Measurements from ENCODE around the gene ZKSCAN2. TPM values are rescaled to one million over a fixed set of nuclear protein-coding genes. Genes with fewer than 3 reads are reported as not detected.

ZKSCAN2 gene
- polyA plus RNA-seq, 3 donors, result 0.44 to 0.79 (median 0.56) TPM

DNA sequence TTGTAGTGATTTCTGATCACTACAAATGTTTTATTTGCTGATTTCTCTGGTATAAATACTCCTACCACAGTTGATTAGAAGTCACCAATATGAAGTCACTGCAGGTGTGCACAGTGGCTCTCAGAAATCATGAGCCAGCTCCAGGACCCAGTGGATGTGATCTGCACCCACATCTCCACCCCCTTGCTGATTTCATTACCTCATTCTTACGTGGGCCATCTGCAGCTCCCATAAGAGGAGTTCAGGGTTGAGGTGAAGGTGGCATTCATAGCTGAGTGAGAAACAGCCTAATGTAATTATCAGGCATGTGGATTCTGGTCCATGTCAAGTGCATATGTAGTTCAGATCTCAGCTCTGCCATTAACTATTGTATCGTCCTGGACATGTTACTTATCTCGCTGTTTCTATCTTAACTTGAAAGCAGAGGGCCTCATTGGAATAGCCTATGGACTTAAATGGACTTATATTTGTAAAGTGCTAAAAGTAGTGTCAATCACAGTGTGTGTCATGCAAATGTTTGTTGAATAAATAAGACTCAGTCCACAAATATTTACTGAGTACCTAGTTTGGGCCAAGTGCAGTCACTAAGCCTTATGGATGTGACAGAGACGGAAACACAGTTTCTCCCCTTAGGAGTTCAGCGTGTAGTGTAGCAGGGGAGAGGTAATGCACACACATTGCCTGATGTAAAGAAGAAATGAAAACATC, 40.7 kb upstream of the ZKSCAN2 start:
- Mint-ChIP-seq H3K4me3 (no peak overlapping the region), H3K27me3 (ENCODE audit: low read depth in 3 of 3) (peaks cover 1 to 8% (median 3%) of the 10 kb centered on the region in 3 donors), H3K36me3 (no peaks in the 10 kb centered on the region), H3K9me3 (peaks cover 0 to 3% (median 0%) of the 10 kb centered on the region in 7 donors), H3K27ac (no peak overlapping the region), H3K4me1 (no peaks in the 10 kb centered on the region)
- TF ChIP-seq, protein P1, sequence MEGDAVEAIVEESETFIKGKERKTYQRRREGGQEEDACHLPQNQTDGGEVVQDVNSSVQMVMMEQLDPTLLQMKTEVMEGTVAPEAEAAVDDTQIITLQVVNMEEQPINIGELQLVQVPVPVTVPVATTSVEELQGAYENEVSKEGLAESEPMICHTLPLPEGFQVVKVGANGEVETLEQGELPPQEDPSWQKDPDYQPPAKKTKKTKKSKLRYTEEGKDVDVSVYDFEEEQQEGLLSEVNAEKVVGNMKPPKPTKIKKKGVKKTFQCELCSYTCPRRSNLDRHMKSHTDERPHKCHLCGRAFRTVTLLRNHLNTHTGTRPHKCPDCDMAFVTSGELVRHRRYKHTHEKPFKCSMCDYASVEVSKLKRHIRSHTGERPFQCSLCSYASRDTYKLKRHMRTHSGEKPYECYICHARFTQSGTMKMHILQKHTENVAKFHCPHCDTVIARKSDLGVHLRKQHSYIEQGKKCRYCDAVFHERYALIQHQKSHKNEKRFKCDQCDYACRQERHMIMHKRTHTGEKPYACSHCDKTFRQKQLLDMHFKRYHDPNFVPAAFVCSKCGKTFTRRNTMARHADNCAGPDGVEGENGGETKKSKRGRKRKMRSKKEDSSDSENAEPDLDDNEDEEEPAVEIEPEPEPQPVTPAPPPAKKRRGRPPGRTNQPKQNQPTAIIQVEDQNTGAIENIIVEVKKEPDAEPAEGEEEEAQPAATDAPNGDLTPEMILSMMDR (IDR thresholded peaks at IDR 0.05), result no peak
- no peak overlapping the region for H3K4me3 ChIP-seq (replicated peaks in 1 of 3; ENCODE audit: low read depth in 2 of 3, low read length in 3 of 3)
- no peak overlapping the region for H2AFZ ChIP-seq (ENCODE audit: insufficient read depth, low read depth, low read length, poor library complexity, severe bottlenecking)
- DNase-seq, result no peak
- intact Hi-C loops (cut with micrococcal nuclease), result no loop called here
- no peaks in the 10 kb centered on the region for H3K4me1 ChIP-seq (ENCODE audit: control insufficient read depth in 1 of 2, insufficient read depth in 2 of 2, low read length in 2 of 2)
- H4K20me1 ChIP-seq (ENCODE audit: insufficient read depth, low read length), result no peaks in the 10 kb centered on the region
- no peak overlapping the region for H3K27ac ChIP-seq (ENCODE audit: low read depth in 1 of 2, low read length in 2 of 2)
- no peaks in the 10 kb centered on the region for H3K79me2 ChIP-seq (ENCODE audit: insufficient read depth, low read length)
- H3K9ac ChIP-seq (ENCODE audit: insufficient read depth, low read length, poor library complexity, severe bottlenecking), result no peak overlapping the region
- no peaks in the 10 kb centered on the region for H3K36me3 ChIP-seq (replicated peaks in 1 of 2; ENCODE audit: control insufficient read depth in 1 of 2, insufficient read depth in 2 of 2, low read length in 2 of 2)
- H3K4me2 ChIP-seq (replicated peaks; ENCODE audit: extremely low read depth, low read length, poor library complexity, severe bottlenecking), result no peak overlapping the region
- H3K9me3 ChIP-seq (replicated peaks in 1 of 2; ENCODE audit: control insufficient read depth in 1 of 2, insufficient read depth in 1 of 2, low read length in 2 of 2), result no peaks in the 10 kb centered on the region
- peaks cover 0 to 2% of the 10 kb centered on the region in 2 donors for H3K27me3 ChIP-seq (ENCODE audit: control insufficient read depth in 2 of 2, insufficient read depth in 2 of 2, low read length in 2 of 2)
- WGBS (ENCODE audit: insufficient coverage), result 93% methylated on average over 2 of the region's 5 CpGs

DNA sequence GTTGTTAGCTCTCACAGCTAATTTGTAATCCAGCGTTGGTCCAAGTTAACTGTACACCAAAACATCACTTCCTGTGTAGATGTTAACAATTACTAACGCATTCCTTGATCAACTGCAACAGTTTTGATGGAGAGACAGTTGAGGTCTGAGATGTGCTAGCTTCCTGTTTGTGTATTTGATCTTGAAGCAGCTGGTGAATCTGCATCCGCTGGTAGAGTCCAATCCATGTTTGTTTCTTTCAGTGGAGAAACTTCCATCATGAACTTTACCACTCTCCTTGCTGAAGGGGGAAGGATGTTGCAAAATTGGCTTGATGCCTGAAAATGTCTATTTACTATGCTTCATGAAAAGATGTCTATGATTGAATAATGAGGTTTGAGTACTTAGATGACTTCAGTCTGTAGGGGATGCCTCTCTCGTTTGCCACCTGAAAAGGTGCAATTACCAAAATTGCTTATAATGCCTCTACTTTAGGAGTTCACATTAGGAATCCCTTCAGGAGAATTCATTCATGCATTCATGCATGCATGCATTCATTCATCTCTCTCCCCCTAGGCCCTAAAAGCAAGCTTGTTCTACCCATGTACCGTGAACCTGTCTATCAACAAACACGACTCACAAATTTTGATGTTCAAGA, 39.6 kb upstream of the ZKSCAN2 start:
- no peak overlapping the region for H3K27ac ChIP-seq (ENCODE audit: low read depth in 1 of 2, low read length in 2 of 2)
- Mint-ChIP-seq H3K4me3 (no peak overlapping the region), H3K36me3 (no peaks in the 10 kb centered on the region)

More for the DNA sequence above, 39.6 kb upstream of the ZKSCAN2 start:
- Mint-ChIP-seq H3K4me1 (no peaks in the 10 kb centered on the region), H3K27ac (no peak overlapping the region), H3K9me3 (peaks cover 0 to 3% (median 0%) of the 10 kb centered on the region in 7 donors), H3K27me3 (ENCODE audit: low read depth in 3 of 3) (peaks cover 1 to 8% (median 3%) of the 10 kb centered on the region in 3 donors)
- H2AFZ ChIP-seq (ENCODE audit: insufficient read depth, low read depth, low read length, poor library complexity, severe bottlenecking), result no peak overlapping the region
- intact Hi-C loops (cut with micrococcal nuclease), result no loop called here
- H3K4me3 ChIP-seq (replicated peaks in 1 of 3; ENCODE audit: low read depth in 2 of 3, low read length in 3 of 3), result no peak overlapping the region
- H3K4me2 ChIP-seq (replicated peaks; ENCODE audit: extremely low read depth, low read length, poor library complexity, severe bottlenecking), result no peak overlapping the region
- H3K9ac ChIP-seq (ENCODE audit: insufficient read depth, low read length, poor library complexity, severe bottlenecking), result no peak overlapping the region
- no peaks in the 10 kb centered on the region for H3K36me3 ChIP-seq (replicated peaks in 1 of 2; ENCODE audit: control insufficient read depth in 1 of 2, insufficient read depth in 2 of 2, low read length in 2 of 2)
- no peaks in the 10 kb centered on the region for H3K27me3 ChIP-seq (ENCODE audit: control insufficient read depth in 2 of 2, insufficient read depth in 2 of 2, low read length in 2 of 2)
- 100% methylated on average over 1 of the region's 6 CpGs for WGBS (ENCODE audit: insufficient coverage)
- no peaks in the 10 kb centered on the region for H3K4me1 ChIP-seq (ENCODE audit: control insufficient read depth in 1 of 2, insufficient read depth in 2 of 2, low read length in 2 of 2)
- TF ChIP-seq, protein P1 (IDR thresholded peaks at IDR 0.05), result no peak
- H4K20me1 ChIP-seq (ENCODE audit: insufficient read depth, low read length), result no peaks in the 10 kb centered on the region
- H3K9me3 ChIP-seq (replicated peaks in 1 of 2; ENCODE audit: control insufficient read depth in 1 of 2, insufficient read depth in 1 of 2, low read length in 2 of 2), result no peaks in the 10 kb centered on the region
- H3K79me2 ChIP-seq (ENCODE audit: insufficient read depth, low read length), result no peaks in the 10 kb centered on the region
- DNase-seq, result no peak

All from CD14-positive monocyte (primary cell).